Measurements from ENCODE around the gene TTC3.

The TTC3 gene

GRCh38 chr21:37119421-37120218 is 46.6 kb downstream of the TTC3 start:
- TF ChIP-seq HDGF (IDR thresholded peaks at IDR 0.05; ENCODE audit: borderline replicate concordance) (no peak), FOXA1 (IDR thresholded peaks at IDR 0.05) (no peak)
- TF ChIP-seq, protein P1, sequence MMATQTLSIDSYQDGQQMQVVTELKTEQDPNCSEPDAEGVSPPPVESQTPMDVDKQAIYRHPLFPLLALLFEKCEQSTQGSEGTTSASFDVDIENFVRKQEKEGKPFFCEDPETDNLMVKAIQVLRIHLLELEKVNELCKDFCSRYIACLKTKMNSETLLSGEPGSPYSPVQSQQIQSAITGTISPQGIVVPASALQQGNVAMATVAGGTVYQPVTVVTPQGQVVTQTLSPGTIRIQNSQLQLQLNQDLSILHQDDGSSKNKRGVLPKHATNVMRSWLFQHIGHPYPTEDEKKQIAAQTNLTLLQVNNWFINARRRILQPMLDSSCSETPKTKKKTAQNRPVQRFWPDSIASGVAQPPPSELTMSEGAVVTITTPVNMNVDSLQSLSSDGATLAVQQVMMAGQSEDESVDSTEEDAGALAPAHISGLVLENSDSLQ (IDR thresholded peaks at IDR 0.05) = peak; percentile 22; the same call in 1 of the 2 replicates
- ChIA-PET CTCF (no interaction called here), POLR2A (no interaction called here)
- peak; percentile 48 for DNase-seq (ENCODE audit: extremely low spot score)

GRCh38 chr21:37128076-37128475 is 55.0 kb downstream of the TTC3 start:
- CTCF ChIA-PET = no interaction called here
- POLR2A ChIA-PET = no interaction called here

GRCh38 chr21:37130971-37131370 is 57.9 kb downstream of the TTC3 start:
- no peak for TF ChIP-seq SUZ12 (IDR thresholded peaks at IDR 0.05)
- no peak for TF ChIP-seq L3MBTL2 (conservative IDR thresholded peaks at IDR 0.05)
- no peak for TF ChIP-seq ARNT (IDR thresholded peaks at IDR 0.05)
- TF ChIP-seq FOXM1 (IDR thresholded peaks at IDR 0.05; ENCODE audit: borderline replicate concordance) = no peak
- TF ChIP-seq CTBP1 (IDR thresholded peaks at IDR 0.05; ENCODE audit: borderline replicate concordance) = no peak
- TF ChIP-seq NFRKB (IDR thresholded peaks at IDR 0.05) = no peak
- TF ChIP-seq, protein P1 (IDR thresholded peaks at IDR 0.05) = no peak
- no peak for TF ChIP-seq ZNF384 (IDR thresholded peaks at IDR 0.05)
- no peak for TF ChIP-seq LEF1 (IDR thresholded peaks at IDR 0.05; ENCODE audit: borderline replicate concordance)
- TF ChIP-seq FOXA1 (IDR thresholded peaks at IDR 0.05) = no peak
- no peak for TF ChIP-seq BHLHE40 (IDR thresholded peaks at IDR 0.05; ENCODE audit: borderline replicate concordance)
- TF ChIP-seq SP1 (IDR thresholded peaks at IDR 0.05) = no peak
- TF ChIP-seq ELF4 (IDR thresholded peaks at IDR 0.05) = no peak
- no peak for TF ChIP-seq FOXK2 (IDR thresholded peaks at IDR 0.05)
- no peak for TF ChIP-seq TARDBP (IDR thresholded peaks at IDR 0.05)
- no peak for TF ChIP-seq HDGF (IDR thresholded peaks at IDR 0.05; ENCODE audit: borderline replicate concordance)
- POLR2A ChIA-PET = no interaction called here
- CTCF ChIA-PET = no interaction called here
- DNase-seq (ENCODE audit: extremely low spot score) = no peak

More at GRCh38 chr21:37128076-37128475, 55.0 kb downstream of the TTC3 start:
- no peak for DNase-seq (ENCODE audit: extremely low spot score)
- TF ChIP-seq SUZ12 (IDR thresholded peaks at IDR 0.05) (no peak), LEF1 (IDR thresholded peaks at IDR 0.05; ENCODE audit: borderline replicate concordance) (no peak), TARDBP (IDR thresholded peaks at IDR 0.05) (no peak), BHLHE40 (IDR thresholded peaks at IDR 0.05; ENCODE audit: borderline replicate concordance) (no peak), SP1 (IDR thresholded peaks at IDR 0.05) (no peak), NFRKB (IDR thresholded peaks at IDR 0.05) (no peak)
- TF ChIP-seq, protein P1 (IDR thresholded peaks at IDR 0.05) = no peak

DNA sequence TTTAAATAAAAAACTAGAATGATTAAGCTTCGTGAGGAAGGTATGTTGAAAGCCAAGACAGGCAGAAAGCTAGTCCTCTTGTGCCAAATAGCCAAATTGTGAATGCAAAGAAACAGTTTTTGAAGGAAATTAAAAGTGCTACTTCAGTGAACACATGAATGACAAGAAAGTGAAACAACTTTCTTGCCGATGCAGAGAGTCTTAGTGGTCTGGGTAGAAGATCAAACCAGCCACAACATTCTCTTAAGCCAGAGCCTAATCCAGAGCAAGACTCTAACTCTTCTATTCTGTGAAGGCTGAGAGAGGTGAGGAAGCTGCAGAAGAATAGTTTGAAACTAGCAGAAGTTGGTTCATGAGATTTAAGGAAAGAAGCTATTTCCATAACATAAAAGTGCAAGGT is 63.2 kb downstream of the TTC3 start:
- no peak for TF ChIP-seq L3MBTL2 (conservative IDR thresholded peaks at IDR 0.05)
- no peak for TF ChIP-seq FOXK2 (IDR thresholded peaks at IDR 0.05)
- no peak for TF ChIP-seq LEF1 (IDR thresholded peaks at IDR 0.05; ENCODE audit: borderline replicate concordance)
- no peak for TF ChIP-seq ARNT (IDR thresholded peaks at IDR 0.05)
- no peak for TF ChIP-seq HDGF (IDR thresholded peaks at IDR 0.05; ENCODE audit: borderline replicate concordance)
- TF ChIP-seq NFRKB (IDR thresholded peaks at IDR 0.05) = no peak
- TF ChIP-seq, protein P1 (IDR thresholded peaks at IDR 0.05) = no peak
- TF ChIP-seq CTBP1 (IDR thresholded peaks at IDR 0.05; ENCODE audit: borderline replicate concordance) = no peak
- no peak for TF ChIP-seq FOXA1 (IDR thresholded peaks at IDR 0.05)
- no peak for TF ChIP-seq SUZ12 (IDR thresholded peaks at IDR 0.05)
- no peak for TF ChIP-seq ZNF384 (IDR thresholded peaks at IDR 0.05)
- no peak for TF ChIP-seq FOXM1 (IDR thresholded peaks at IDR 0.05; ENCODE audit: borderline replicate concordance)
- TF ChIP-seq SP1 (IDR thresholded peaks at IDR 0.05) = no peak
- no peak for TF ChIP-seq TARDBP (IDR thresholded peaks at IDR 0.05)
- no peak for TF ChIP-seq ELF4 (IDR thresholded peaks at IDR 0.05)
- no peak for TF ChIP-seq BHLHE40 (IDR thresholded peaks at IDR 0.05; ENCODE audit: borderline replicate concordance)
- ChIA-PET CTCF (interaction anchor here (0.7 kb wide), 1 partner anchor 10 kb away, joined by 3 read pairs; no protein-coding TSS in a partner anchor), POLR2A (no interaction called here)
- DNase-seq (ENCODE audit: extremely low spot score) = no peak

- no peak for TF ChIP-seq ZNF384 (IDR thresholded peaks at IDR 0.05)
- TF ChIP-seq FOXA1 (IDR thresholded peaks at IDR 0.05) = no peak
- TF ChIP-seq BHLHE40 (IDR thresholded peaks at IDR 0.05; ENCODE audit: borderline replicate concordance) = no peak
- no peak for TF ChIP-seq NFRKB (IDR thresholded peaks at IDR 0.05)
- no peak for TF ChIP-seq SP1 (IDR thresholded peaks at IDR 0.05)
- ChIA-PET CTCF (interaction anchor here (0.7 kb wide), 1 partner anchor 9 kb away, joined by 3 read pairs; no protein-coding TSS in a partner anchor), POLR2A (no interaction called here)
- DNase-seq (ENCODE audit: extremely low spot score) = no peak
Measured at GRCh38 chr21:37136744-37137143, 63.7 kb downstream of the TTC3 start.

- no peak for DNase-seq (ENCODE audit: extremely low spot score)
- ChIA-PET POLR2A (no interaction called here), CTCF (no interaction called here)
Measured at GRCh38 chr21:37139154-37139553, 66.1 kb downstream of the TTC3 start.

More at GRCh38 chr21:37139154-37139553, 66.1 kb downstream of the TTC3 start:
- TF ChIP-seq, protein P1 (IDR thresholded peaks at IDR 0.05) = no peak
- TF ChIP-seq FOXA1 (IDR thresholded peaks at IDR 0.05) (no peak), CTBP1 (IDR thresholded peaks at IDR 0.05; ENCODE audit: borderline replicate concordance) (no peak), BHLHE40 (IDR thresholded peaks at IDR 0.05; ENCODE audit: borderline replicate concordance) (no peak), ZNF384 (IDR thresholded peaks at IDR 0.05) (no peak), SUZ12 (IDR thresholded peaks at IDR 0.05) (no peak)
